WTC11 (cell line): ENCODE data around the gene ANKRD50. TPM values are rescaled to one million over a fixed set of nuclear protein-coding genes. Genes with fewer than 3 reads are reported as not detected.

Experiments
- ATAC-seq: fragments of 200-7000 bp; cut with Tn5 transposase; 2 replicates; pipeline ENCODE4 v1.10.0; 2021; ENCODE audit warnings: mild to moderate bottlenecking, moderate library complexity
- CTCF ChIA-PET: fragments of 300-600 bp; sonication (Branson Sonifier 250); formaldehyde crosslinking; loops from one replicate; lab custom pipeline; 2021; ENCODE audit warnings: antibody characterized with exemption; lab: Charles Lee
- POLR2A ChIA-PET: fragments of 350-600 bp; sonication (Branson Sonifier 250); formaldehyde crosslinking; loops from one replicate; lab custom pipeline; 2021; ENCODE audit warnings: antibody characterized with exemption; lab: Charles Lee
- DNase-seq: peaks from one replicate; pipeline ENCODE4 v3.0.0; 2021; ENCODE audit warnings: low spot score
- H3K27ac Mint-ChIP-seq: 2 replicates; pipeline ENCODE4 v1.8.0; 2021; ENCODE audit warnings: mixed read lengths
- H3K27me3 Mint-ChIP-seq: 2 replicates; pipeline ENCODE4 v1.8.0; 2021; ENCODE audit warnings: low read depth, mild to moderate bottlenecking, moderate library complexity, mixed read lengths
- H3K36me3 Mint-ChIP-seq: 2 replicates; pipeline ENCODE4 v1.8.0; 2021; ENCODE audit warnings: mixed read lengths
- H3K4me1 Mint-ChIP-seq: 2 replicates; pipeline ENCODE4 v1.8.0; 2022; ENCODE audit warnings: mixed read lengths
- H3K4me3 Mint-ChIP-seq: 2 replicates; pipeline ENCODE4 v1.8.0; 2021; ENCODE audit warnings: mild to moderate bottlenecking, moderate library complexity, mixed read lengths
- H3K9me3 Mint-ChIP-seq: 2 replicates; pipeline ENCODE4 v1.8.0; 2021; ENCODE audit warnings: mixed read lengths
- CREB1 ChIP-seq: sonication (generic); formaldehyde crosslinking; IDR thresholded peaks from 2 replicates; pipeline ENCODE4 v1.8.0; 2023; ENCODE audit warnings: mild to moderate bottlenecking, missing genetic modification reagents
- CREM ChIP-seq: sonication (generic); formaldehyde crosslinking; IDR thresholded peaks from 2 replicates; pipeline ENCODE4 v1.8.1; 2022; ENCODE audit warnings: mild to moderate bottlenecking, missing genetic modification reagents, moderate library complexity
- EMX1 ChIP-seq: fragments of 250-450 bp; sonication (Bioruptor Pico); IDR thresholded peaks from 2 replicates; pipeline ENCODE4 v1.8.0; 2021; ENCODE audit warnings: mild to moderate bottlenecking
- ESRRA ChIP-seq: sonication (generic); formaldehyde crosslinking; IDR thresholded peaks from 2 replicates; pipeline ENCODE4 v1.8.1; 2022; ENCODE audit warnings: mild to moderate bottlenecking, missing genetic modification reagents, borderline replicate concordance
- ETV6 ChIP-seq: sonication (generic); formaldehyde crosslinking; IDR thresholded peaks from 2 replicates; pipeline ENCODE4 v1.8.1; 2022; ENCODE audit warnings: mild to moderate bottlenecking, missing genetic modification reagents
- FOXJ3 ChIP-seq: sonication (generic); formaldehyde crosslinking; IDR thresholded peaks from 2 replicates; pipeline ENCODE4 v1.9.0; 2021; ENCODE audit warnings: missing genetic modification reagents, mild to moderate bottlenecking, borderline replicate concordance
- FOXK1 ChIP-seq: sonication (generic); formaldehyde crosslinking; IDR thresholded peaks from 2 replicates; pipeline ENCODE4 v1.8.0; 2022; ENCODE audit warnings: mild to moderate bottlenecking, moderate library complexity, missing genetic modification reagents
- GABPB1 ChIP-seq: sonication (generic); formaldehyde crosslinking; IDR thresholded peaks from 2 replicates; pipeline ENCODE4 v1.8.1; 2023; ENCODE audit warnings: mild to moderate bottlenecking, missing genetic modification reagents
- JAZF1 ChIP-seq: fragments of 250-450 bp; sonication (Bioruptor Pico); IDR thresholded peaks from 2 replicates; pipeline ENCODE4 v1.9.0; 2021; ENCODE audit warnings: moderate library complexity, mild to moderate bottlenecking, inconsistent platforms
- JUN ChIP-seq: sonication (generic); formaldehyde crosslinking; IDR thresholded peaks from 2 replicates; pipeline ENCODE4 v1.8.0; 2023; ENCODE audit warnings: mild to moderate bottlenecking, missing genetic modification reagents
- SMAD4 ChIP-seq: sonication (generic); formaldehyde crosslinking; IDR thresholded peaks from 2 replicates; pipeline ENCODE4 v1.8.0; 2022; ENCODE audit warnings: mild to moderate bottlenecking, missing genetic modification reagents
- SOX15 ChIP-seq: fragments of 250-450 bp; sonication (Bioruptor Pico); IDR thresholded peaks from 2 replicates; pipeline ENCODE4 v1.9.0; 2021; ENCODE audit warnings: mild to moderate bottlenecking
- SP1 ChIP-seq: sonication (generic); formaldehyde crosslinking; conservative IDR thresholded peaks from 2 replicates; pipeline ENCODE4 v1.8.1; 2022; ENCODE audit warnings: missing genetic modification reagents
- ZNF232 ChIP-seq: sonication (generic); formaldehyde crosslinking; IDR thresholded peaks from 2 replicates; pipeline ENCODE4 v1.8.0; 2022; ENCODE audit warnings: mild to moderate bottlenecking, missing genetic modification reagents
- total RNA-seq: library from RNA; stranded (reverse); gene quantifications from 3 replicates; pipeline ENCODE4 v1.2.3, GENCODE V29; 2021
- TF ChIP-seq, protein P1 (sequence below): sonication (generic); formaldehyde crosslinking; IDR thresholded peaks from 2 replicates; pipeline ENCODE4 v1.8.0; 2023; ENCODE audit warnings: missing genetic modification reagents, mild to moderate bottlenecking, borderline replicate concordance
- TF ChIP-seq, protein P2 (sequence below): sonication (generic); formaldehyde crosslinking; IDR thresholded peaks from 2 replicates; pipeline ENCODE4 v1.8.1; 2023; ENCODE audit warnings: mild to moderate bottlenecking, missing genetic modification reagents, moderate library complexity
- TF ChIP-seq, protein P3 (sequence below): sonication (generic); formaldehyde crosslinking; IDR thresholded peaks from 2 replicates; pipeline ENCODE4 v1.8.1; 2022; ENCODE audit warnings: mild to moderate bottlenecking, moderate library complexity, missing genetic modification reagents
- TF ChIP-seq, protein P4 (sequence below): sonication (generic); formaldehyde crosslinking; IDR thresholded peaks from 2 replicates; pipeline ENCODE4 v1.8.0; 2023; ENCODE audit warnings: mild to moderate bottlenecking, missing genetic modification reagents
- TF ChIP-seq, protein P5 (sequence below): sonication (generic); formaldehyde crosslinking; IDR thresholded peaks from 2 replicates; pipeline ENCODE4 v1.8.1; 2023; ENCODE audit warnings: mild to moderate bottlenecking, missing genetic modification reagents

ANKRD50 gene
- total RNA-seq, 1 experiment from 2014 or later = 18.4 TPM

DNA sequence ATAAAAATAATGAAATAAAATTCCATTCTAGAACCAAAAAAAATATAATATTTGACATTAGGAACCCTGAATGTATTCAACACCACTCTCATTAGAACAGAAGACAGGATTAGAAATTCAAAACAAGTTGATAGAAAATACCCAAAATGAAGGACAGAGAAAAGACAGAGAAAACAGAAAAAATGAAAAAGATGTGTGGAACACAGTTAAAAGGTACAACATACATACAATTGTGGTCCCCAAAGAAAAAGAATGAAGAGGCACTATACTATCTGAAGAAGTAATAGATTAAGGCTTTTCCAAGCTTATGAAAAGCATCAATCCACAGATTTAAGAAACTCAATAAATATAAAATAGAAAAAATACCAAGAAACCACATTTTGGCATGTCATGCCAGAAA is 16.4 kb downstream of the ANKRD50 start:
- ChIA-PET CTCF (interaction anchor here (1.6 kb wide), 1 partner anchor 12 kb away, joined by 3 read pairs; no protein-coding TSS in a partner anchor), POLR2A (no interaction called here)
- Mint-ChIP-seq H3K4me3 (no peak overlapping the region), H3K27me3 (no peaks in the 10 kb centered on the region), H3K36me3 (peaks cover 40% of the 10 kb centered on the region), H3K9me3 (peaks cover 22% of the 10 kb centered on the region), H3K27ac (no peak overlapping the region), H3K4me1 (peaks cover 35% of the 10 kb centered on the region)
- no peak for DNase-seq
- TF ChIP-seq, protein P1, sequence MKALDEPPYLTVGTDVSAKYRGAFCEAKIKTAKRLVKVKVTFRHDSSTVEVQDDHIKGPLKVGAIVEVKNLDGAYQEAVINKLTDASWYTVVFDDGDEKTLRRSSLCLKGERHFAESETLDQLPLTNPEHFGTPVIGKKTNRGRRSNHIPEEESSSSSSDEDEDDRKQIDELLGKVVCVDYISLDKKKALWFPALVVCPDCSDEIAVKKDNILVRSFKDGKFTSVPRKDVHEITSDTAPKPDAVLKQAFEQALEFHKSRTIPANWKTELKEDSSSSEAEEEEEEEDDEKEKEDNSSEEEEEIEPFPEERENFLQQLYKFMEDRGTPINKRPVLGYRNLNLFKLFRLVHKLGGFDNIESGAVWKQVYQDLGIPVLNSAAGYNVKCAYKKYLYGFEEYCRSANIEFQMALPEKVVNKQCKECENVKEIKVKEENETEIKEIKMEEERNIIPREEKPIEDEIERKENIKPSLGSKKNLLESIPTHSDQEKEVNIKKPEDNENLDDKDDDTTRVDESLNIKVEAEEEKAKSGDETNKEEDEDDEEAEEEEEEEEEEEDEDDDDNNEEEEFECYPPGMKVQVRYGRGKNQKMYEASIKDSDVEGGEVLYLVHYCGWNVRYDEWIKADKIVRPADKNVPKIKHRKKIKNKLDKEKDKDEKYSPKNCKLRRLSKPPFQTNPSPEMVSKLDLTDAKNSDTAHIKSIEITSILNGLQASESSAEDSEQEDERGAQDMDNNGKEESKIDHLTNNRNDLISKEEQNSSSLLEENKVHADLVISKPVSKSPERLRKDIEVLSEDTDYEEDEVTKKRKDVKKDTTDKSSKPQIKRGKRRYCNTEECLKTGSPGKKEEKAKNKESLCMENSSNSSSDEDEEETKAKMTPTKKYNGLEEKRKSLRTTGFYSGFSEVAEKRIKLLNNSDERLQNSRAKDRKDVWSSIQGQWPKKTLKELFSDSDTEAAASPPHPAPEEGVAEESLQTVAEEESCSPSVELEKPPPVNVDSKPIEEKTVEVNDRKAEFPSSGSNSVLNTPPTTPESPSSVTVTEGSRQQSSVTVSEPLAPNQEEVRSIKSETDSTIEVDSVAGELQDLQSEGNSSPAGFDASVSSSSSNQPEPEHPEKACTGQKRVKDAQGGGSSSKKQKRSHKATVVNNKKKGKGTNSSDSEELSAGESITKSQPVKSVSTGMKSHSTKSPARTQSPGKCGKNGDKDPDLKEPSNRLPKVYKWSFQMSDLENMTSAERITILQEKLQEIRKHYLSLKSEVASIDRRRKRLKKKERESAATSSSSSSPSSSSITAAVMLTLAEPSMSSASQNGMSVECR (CRISPR knock-in tag) = no peak
- no peak for TF ChIP-seq ESRRA (CRISPR knock-in tag)
- TF ChIP-seq, protein P2, sequence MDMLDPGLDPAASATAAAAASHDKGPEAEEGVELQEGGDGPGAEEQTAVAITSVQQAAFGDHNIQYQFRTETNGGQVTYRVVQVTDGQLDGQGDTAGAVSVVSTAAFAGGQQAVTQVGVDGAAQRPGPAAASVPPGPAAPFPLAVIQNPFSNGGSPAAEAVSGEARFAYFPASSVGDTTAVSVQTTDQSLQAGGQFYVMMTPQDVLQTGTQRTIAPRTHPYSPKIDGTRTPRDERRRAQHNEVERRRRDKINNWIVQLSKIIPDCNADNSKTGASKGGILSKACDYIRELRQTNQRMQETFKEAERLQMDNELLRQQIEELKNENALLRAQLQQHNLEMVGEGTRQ (CRISPR knock-in tag) = no peak
- TF ChIP-seq ETV6 (CRISPR knock-in tag) = no peak
- no peak for ATAC-seq

DNA sequence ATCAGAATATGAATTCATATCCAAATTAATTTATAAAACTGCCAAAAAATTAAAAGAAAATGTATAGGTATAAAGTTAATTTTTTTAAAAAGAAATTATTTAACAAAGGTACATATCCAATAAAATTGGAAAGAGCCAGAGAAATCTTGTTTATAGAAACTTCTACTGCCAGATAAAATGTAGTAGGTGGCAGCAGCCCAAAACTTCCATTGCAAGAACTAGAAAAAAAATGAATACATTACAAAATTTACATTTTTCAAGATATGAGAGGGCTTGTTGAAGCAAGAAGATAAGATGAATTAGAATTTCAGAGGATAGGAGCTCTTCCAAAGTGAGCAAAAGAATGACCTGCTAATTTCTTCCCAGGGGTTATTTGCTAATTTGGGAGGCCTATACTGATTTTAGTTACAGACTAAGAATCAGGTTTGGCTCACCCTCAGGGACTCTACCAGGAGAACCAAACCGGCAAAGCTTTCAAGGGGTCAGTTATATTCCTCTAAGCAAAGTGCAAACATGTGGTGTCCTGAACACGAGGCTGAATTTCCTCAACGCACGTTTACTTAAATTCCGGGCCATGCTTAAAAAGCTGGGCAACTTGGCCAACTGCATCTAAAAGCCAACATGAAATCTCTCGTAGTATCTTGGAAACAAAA is 17.5 kb downstream of the ANKRD50 start:
- Mint-ChIP-seq H3K27ac (peak overlapping the region; percentile 83), H3K4me1 (peaks cover 36% of the 10 kb centered on the region), H3K27me3 (no peaks in the 10 kb centered on the region), H3K36me3 (peaks cover 33% of the 10 kb centered on the region), H3K9me3 (peaks cover 22% of the 10 kb centered on the region), H3K4me3 (no peak overlapping the region)
- TF ChIP-seq JUN (no peak), FOXJ3 (no peak), FOXK1 (CRISPR knock-in tag) (no peak), SP1 (CRISPR knock-in tag) (no peak), EMX1 (CRISPR knock-in tag) (no peak), JAZF1 (CRISPR knock-in tag) (no peak), GABPB1 (CRISPR knock-in tag) (no peak), SMAD4 (CRISPR knock-in tag) (no peak), CREM (no peak), CREB1 (CRISPR knock-in tag) (no peak), SOX15 (CRISPR knock-in tag) (no peak), ZNF232 (CRISPR knock-in tag) (no peak)
- TF ChIP-seq, protein P3, sequence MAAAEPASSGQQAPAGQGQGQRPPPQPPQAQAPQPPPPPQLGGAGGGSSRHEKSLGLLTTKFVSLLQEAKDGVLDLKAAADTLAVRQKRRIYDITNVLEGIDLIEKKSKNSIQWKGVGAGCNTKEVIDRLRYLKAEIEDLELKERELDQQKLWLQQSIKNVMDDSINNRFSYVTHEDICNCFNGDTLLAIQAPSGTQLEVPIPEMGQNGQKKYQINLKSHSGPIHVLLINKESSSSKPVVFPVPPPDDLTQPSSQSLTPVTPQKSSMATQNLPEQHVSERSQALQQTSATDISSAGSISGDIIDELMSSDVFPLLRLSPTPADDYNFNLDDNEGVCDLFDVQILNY (CRISPR knock-in tag) = no peak
- TF ChIP-seq, protein P4, sequence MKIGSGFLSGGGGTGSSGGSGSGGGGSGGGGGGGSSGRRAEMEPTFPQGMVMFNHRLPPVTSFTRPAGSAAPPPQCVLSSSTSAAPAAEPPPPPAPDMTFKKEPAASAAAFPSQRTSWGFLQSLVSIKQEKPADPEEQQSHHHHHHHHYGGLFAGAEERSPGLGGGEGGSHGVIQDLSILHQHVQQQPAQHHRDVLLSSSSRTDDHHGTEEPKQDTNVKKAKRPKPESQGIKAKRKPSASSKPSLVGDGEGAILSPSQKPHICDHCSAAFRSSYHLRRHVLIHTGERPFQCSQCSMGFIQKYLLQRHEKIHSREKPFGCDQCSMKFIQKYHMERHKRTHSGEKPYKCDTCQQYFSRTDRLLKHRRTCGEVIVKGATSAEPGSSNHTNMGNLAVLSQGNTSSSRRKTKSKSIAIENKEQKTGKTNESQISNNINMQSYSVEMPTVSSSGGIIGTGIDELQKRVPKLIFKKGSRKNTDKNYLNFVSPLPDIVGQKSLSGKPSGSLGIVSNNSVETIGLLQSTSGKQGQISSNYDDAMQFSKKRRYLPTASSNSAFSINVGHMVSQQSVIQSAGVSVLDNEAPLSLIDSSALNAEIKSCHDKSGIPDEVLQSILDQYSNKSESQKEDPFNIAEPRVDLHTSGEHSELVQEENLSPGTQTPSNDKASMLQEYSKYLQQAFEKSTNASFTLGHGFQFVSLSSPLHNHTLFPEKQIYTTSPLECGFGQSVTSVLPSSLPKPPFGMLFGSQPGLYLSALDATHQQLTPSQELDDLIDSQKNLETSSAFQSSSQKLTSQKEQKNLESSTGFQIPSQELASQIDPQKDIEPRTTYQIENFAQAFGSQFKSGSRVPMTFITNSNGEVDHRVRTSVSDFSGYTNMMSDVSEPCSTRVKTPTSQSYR (CRISPR knock-in tag) = no peak
- TF ChIP-seq, protein P5, sequence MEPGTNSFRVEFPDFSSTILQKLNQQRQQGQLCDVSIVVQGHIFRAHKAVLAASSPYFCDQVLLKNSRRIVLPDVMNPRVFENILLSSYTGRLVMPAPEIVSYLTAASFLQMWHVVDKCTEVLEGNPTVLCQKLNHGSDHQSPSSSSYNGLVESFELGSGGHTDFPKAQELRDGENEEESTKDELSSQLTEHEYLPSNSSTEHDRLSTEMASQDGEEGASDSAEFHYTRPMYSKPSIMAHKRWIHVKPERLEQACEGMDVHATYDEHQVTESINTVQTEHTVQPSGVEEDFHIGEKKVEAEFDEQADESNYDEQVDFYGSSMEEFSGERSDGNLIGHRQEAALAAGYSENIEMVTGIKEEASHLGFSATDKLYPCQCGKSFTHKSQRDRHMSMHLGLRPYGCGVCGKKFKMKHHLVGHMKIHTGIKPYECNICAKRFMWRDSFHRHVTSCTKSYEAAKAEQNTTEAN = no peak
- peak; percentile 51 for ATAC-seq
- POLR2A ChIA-PET = no interaction called here
- DNase-seq = no peak
- CTCF ChIA-PET = interaction anchor here (1.6 to 1.7 kb wide), 2 partner anchors 11 to 361 kb away, joined by 3 to 5 read pairs; no protein-coding TSS in a partner anchor
